Transverse colon (tissue), 4 donors: Measurements from ENCODE around the gene LTBR. TPM values are rescaled to one million over a fixed set of nuclear protein-coding genes. Genes with fewer than 3 reads are reported as not detected.

Experiments used
- DNase-seq: peaks from one replicate; pipeline ENCODE4 v3.0.0-alpha.2; 2019
- H3K27ac ChIP-seq, 4 donors: fragments of 200-600 bp; sonication (generic); 2 replicates each; pipeline ENCODE4 v1.5.1; 2016 to 2018; ENCODE audit warnings: inconsistent platforms in 4 of 4
- H3K27me3 ChIP-seq: fragments of 200-600 bp; sonication (generic); 2 replicates; pipeline ENCODE4 v1.5.1; 2017; ENCODE audit warnings: inconsistent platforms
- H3K36me3 ChIP-seq, 4 donors: fragments of 200-600 bp; sonication (generic); 2 replicates each; pipeline ENCODE4 v1.5.1; 2017 to 2019; ENCODE audit warnings: inconsistent platforms in 4 of 4
- H3K4me1 ChIP-seq, 4 donors: fragments of 200-600 bp; sonication (generic); 2 replicates each; pipeline ENCODE4 v1.5.1; 2017 to 2020; ENCODE audit warnings: inconsistent platforms in 4 of 4
- H3K4me3 ChIP-seq, 4 donors: fragments of 200-600 bp; sonication (generic); 1 replicate in 1 of 4; 2 replicates in 3 of 4; pipeline versions ENCODE4 v1.5.1 to v1.6.1; 2017 to 2019; ENCODE audit warnings: inconsistent platforms in 4 of 4
- H3K9me3 ChIP-seq, 2 donors: fragments of 200-600 bp; sonication (generic); 2 replicates each; pipeline ENCODE4 v1.5.1; 2017 to 2019; ENCODE audit warnings: inconsistent platforms in 2 of 2
- CTCF ChIP-seq, 5 experiments: fragments of 200-600 bp in 3 of 5; fragments of 450-650 bp in 2 of 5; sonication (generic) in 3 of 5; IDR thresholded peaks; 1 replicate in 2 of 5; 2 replicates in 3 of 5; pipeline ENCODE4 v1.5.1; 2016 to 2017; ENCODE audit warnings: antibody characterized with exemption in 5 of 5, inconsistent platforms in 3 of 5, mild to moderate bottlenecking in 2 of 5, moderate library complexity in 1 of 5
- EP300 ChIP-seq: sonication (generic); formaldehyde crosslinking; IDR thresholded peaks from one replicate; pipeline ENCODE4 v1.6.1; 2017; ENCODE audit warnings: antibody characterized with exemption, low read depth
- POLR2A ChIP-seq: fragments of 450-650 bp; IDR thresholded peaks from one replicate; pipeline ENCODE4 v1.6.1; 2016; ENCODE audit warnings: antibody characterized with exemption, mild to moderate bottlenecking, moderate library complexity
- POLR2AphosphoS5 ChIP-seq, 3 donors: sonication (generic); formaldehyde crosslinking; IDR thresholded peaks; one replicate each; pipeline ENCODE4 v1.6.1; 2016; ENCODE audit warnings: antibody characterized with exemption in 3 of 3
- WGBS, 2 donors: methylation state at CpG; one replicate each; pipeline ENCODE4 v1.1.5; 2018; ENCODE audit warnings: low coverage in 1 of 2; 5-methylcytosine and 5-hydroxymethylcytosine counted together
- in situ Hi-C, 4 donors: fragments of 200-750 bp; cut with MboI; loops; one replicate each; pipeline versions ENCODE4 v1.15.0 to v1.15.1; 2017; ENCODE audit warnings: low sequenced_read_pairs in 3 of 4, low pct_ligation_motif_present in 1 of 4, low pct_unique_long_range_greater_than_20kb in 1 of 4
- intact Hi-C: fragments of 100-400 bp; cut with DNase I; formaldehyde crosslinking; loops from one replicate; pipeline ENCODE4 v1.15.1; 2023; ENCODE audit warnings: low total_unique reads
- total RNA-seq, 4 donors: library from RNA; depleted of rRNA; stranded (reverse); fragments of >200 nt; gene quantifications; one replicate each; pipeline ENCODE4 v1.1.0, GENCODE V29; 2016

LTBR gene
- total RNA-seq, 4 donors from 2014 or later: 148 to 367 (median 208) TPM

GRCh38 chr12:6420364-6420763 is 36.4 kb downstream of the LTBR start:
- H3K27me3 ChIP-seq: no peaks in the 10 kb centered on the region
- in situ Hi-C loops (loop anchor here in 2 of 4 donors (5.0 to 10.0 kb wide), 3 partner anchors 47 to 124 kb away; no protein-coding TSS in a partner anchor), intact Hi-C loops (loop anchor here (5.0 kb wide), 2 partner anchors 42 to 117 kb away; no protein-coding TSS in a partner anchor)
- 61% methylated on average over 4 of the region's 4 CpGs; no CpG with 5 or more reads in 1 of the 2 donors for WGBS, 2 donors
- H3K4me1 ChIP-seq: peaks cover 4 to 17% (median 11%) of the 10 kb centered on the region in 4 donors
- H3K36me3 ChIP-seq: no peaks in the 10 kb centered on the region
- no peaks in the 10 kb centered on the region for H3K9me3 ChIP-seq
- peak overlapping the region in 3 of 4 donors; percentile 1 to 29 (median 6) for H3K27ac ChIP-seq
- no peak for DNase-seq
- H3K4me3 ChIP-seq: no peak overlapping the region
- no peak for TF ChIP-seq POLR2A
- TF ChIP-seq EP300: no peak
- TF ChIP-seq CTCF (IDR thresholded peaks at IDR 0.05): no peak
- no peak for TF ChIP-seq POLR2AphosphoS5 (IDR thresholded peaks at IDR 0.05)

GRCh38 chr12:6423267-6424007 is 39.5 kb downstream of the LTBR start:
- Histone ChIP-seq H3K4me3 (no peak overlapping the region), H3K27ac (peak overlapping the region; percentile 41 to 53 (median 46)), H3K27me3 (no peaks in the 10 kb centered on the region), H3K9me3 (no peaks in the 10 kb centered on the region), H3K36me3 (no peaks in the 10 kb centered on the region), H3K4me1 (peaks cover 4 to 17% (median 11%) of the 10 kb centered on the region in 4 donors)
- TF ChIP-seq POLR2A (no peak), CTCF (IDR thresholded peaks at IDR 0.05) (peak; percentile 79 to 97 (median 88)), POLR2AphosphoS5 (IDR thresholded peaks at IDR 0.05) (peak in 2 of 3 donors; percentile 63 to 70), EP300 (no peak)
- 6% methylated on average over 9 of the region's 9 CpGs; no CpG with 5 or more reads in 1 of the 2 donors for WGBS, 2 donors
- intact Hi-C loops: loop anchor here (5.0 kb wide), 2 partner anchors 39 to 114 kb away; no protein-coding TSS in a partner anchor
- DNase-seq: peak; percentile 87
- in situ Hi-C loops: loop anchor here in 2 of 4 donors (5.0 to 10.0 kb wide), 3 partner anchors 44 to 121 kb away; no protein-coding TSS in a partner anchor

GRCh38 chr12:6424008-6424347 is 40.0 kb downstream of the LTBR start:
- H3K36me3 ChIP-seq: no peaks in the 10 kb centered on the region
- H3K9me3 ChIP-seq: no peaks in the 10 kb centered on the region
- H3K4me1 ChIP-seq: peaks cover 4 to 17% (median 11%) of the 10 kb centered on the region in 4 donors
- intact Hi-C loops (loop anchor here (5.0 kb wide), 2 partner anchors 38 to 113 kb away; no protein-coding TSS in a partner anchor), in situ Hi-C loops (loop anchor here in 2 of 4 donors (5.0 to 10.0 kb wide), 3 partner anchors 43 to 121 kb away; no protein-coding TSS in a partner anchor)
- no peak for DNase-seq
- no peaks in the 10 kb centered on the region for H3K27me3 ChIP-seq
- WGBS, 2 donors: 37% methylated on average over 6 of the region's 6 CpGs; no CpG with 5 or more reads in 1 of the 2 donors
- H3K4me3 ChIP-seq: no peak overlapping the region
- H3K27ac ChIP-seq: peak overlapping the region; percentile 41 to 53 (median 46)
- TF ChIP-seq EP300 (no peak), POLR2A (no peak), CTCF (IDR thresholded peaks at IDR 0.05) (no peak), POLR2AphosphoS5 (IDR thresholded peaks at IDR 0.05) (no peak)

GRCh38 chr12:6424866-6425265 is 40.9 kb downstream of the LTBR start:
- Histone ChIP-seq H3K27ac (no peak overlapping the region), H3K9me3 (no peaks in the 10 kb centered on the region), H3K27me3 (no peaks in the 10 kb centered on the region), H3K4me1 (peaks cover 4 to 19% (median 12%) of the 10 kb centered on the region in 4 donors), H3K4me3 (no peak overlapping the region), H3K36me3 (no peaks in the 10 kb centered on the region)
- no peak for DNase-seq
- intact Hi-C loops: loop anchor here (5.0 kb wide), 2 partner anchors 37 to 112 kb away; no protein-coding TSS in a partner anchor
- in situ Hi-C loops: loop anchor here in 3 of 4 donors (5.0 to 25.0 kb wide), 4 partner anchors 42 to 120 kb away; partner anchors contain the start of gene GAPDH (in 1 of the 3)
- TF ChIP-seq CTCF (IDR thresholded peaks at IDR 0.05): no peak
- no peak for TF ChIP-seq POLR2AphosphoS5 (IDR thresholded peaks at IDR 0.05)
- no peak for TF ChIP-seq EP300
- TF ChIP-seq POLR2A: no peak
- 93% methylated on average over 8 of the region's 8 CpGs; no CpG with 5 or more reads in 1 of the 2 donors for WGBS, 2 donors
